Stimulated activated naive CD8-positive, alpha-beta T cell treated with anti-CD3 and anti-CD28 coated beads, Interleukin-15, amount 100 ng/mL, for 72 hours (primary cell): Measurements from ENCODE around the gene ALDH3A1.

Source experiments
- ATAC-seq: fragments of 150-1000 bp; cut with Tn5 transposase; 2 replicates; pipeline ENCODE4 v1.10.0; 2021; ENCODE audit warnings: mild to moderate bottlenecking, moderate library complexity
- DNase-seq, 2 donors: peaks; one replicate each; pipeline ENCODE4 v3.0.0; 2021 to 2022
- H3K27ac Mint-ChIP-seq, 2 donors: one replicate each; pipeline ENCODE4 v1.8.0; 2022; ENCODE audit warnings: mild to moderate bottlenecking in 2 of 2, mixed read lengths in 2 of 2, moderate library complexity in 2 of 2
- H3K27me3 Mint-ChIP-seq: one replicate; pipeline ENCODE4 v1.8.0; 2022; ENCODE audit warnings: mixed read lengths
- H3K4me1 Mint-ChIP-seq: one replicate; pipeline ENCODE4 v1.8.0; 2022; ENCODE audit warnings: mild to moderate bottlenecking, mixed read lengths
- H3K4me3 Mint-ChIP-seq, 2 donors: one replicate each; pipeline ENCODE4 v1.8.0; 2022; ENCODE audit warnings: mild to moderate bottlenecking in 2 of 2, mixed read lengths in 2 of 2, moderate library complexity in 1 of 2
- H3K9me3 Mint-ChIP-seq, 2 donors: one replicate each; pipeline ENCODE4 v1.8.0; 2022; ENCODE audit warnings: mixed read lengths in 2 of 2

ALDH3A1 gene

DNA sequence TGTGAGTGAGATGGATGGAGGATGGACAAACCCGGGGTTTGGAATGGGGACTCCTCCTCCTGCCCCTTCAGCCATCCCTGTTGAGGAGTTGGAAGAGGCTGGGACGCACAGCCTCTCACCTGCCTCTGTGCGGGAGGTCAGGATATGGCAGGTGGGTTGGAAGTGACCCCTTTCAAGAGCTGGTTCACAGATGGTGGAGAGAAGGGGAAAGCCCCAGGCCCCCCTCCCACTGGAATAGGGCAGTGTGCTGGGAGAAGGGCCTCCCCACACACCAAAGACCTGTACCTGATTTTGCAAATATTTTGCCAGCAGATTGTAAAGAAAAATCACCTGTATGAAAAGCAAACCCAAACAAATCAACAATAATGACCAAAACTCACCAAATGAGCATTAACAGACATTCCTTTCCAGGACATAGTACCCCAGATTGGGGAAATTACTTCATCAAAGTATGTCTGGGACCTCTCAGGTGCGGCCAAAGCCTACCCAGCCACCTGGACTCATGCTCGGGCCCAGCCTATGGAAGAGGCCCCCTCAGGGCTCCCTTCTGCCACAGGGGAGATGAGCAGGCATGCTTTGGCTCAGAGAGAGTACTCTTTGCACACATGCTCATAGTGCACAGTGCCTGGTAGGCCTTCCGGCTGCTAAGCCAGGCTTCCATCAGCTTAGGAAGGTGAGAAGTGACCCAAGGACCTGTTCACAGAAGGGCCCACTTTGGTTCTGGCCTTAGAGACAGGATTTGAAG, 39.5 kb downstream of the ALDH3A1 start:
- peak overlapping the region in 1 of 2 donors; percentile 61 for H3K27ac Mint-ChIP-seq
- no peaks in the 10 kb centered on the region for H3K27me3 Mint-ChIP-seq
- ATAC-seq (no peak), DNase-seq (no peak)
- no peaks in the 10 kb centered on the region for H3K4me1 Mint-ChIP-seq
- H3K9me3 Mint-ChIP-seq: no peaks in the 10 kb centered on the region
- H3K4me3 Mint-ChIP-seq: no peak overlapping the region

DNA sequence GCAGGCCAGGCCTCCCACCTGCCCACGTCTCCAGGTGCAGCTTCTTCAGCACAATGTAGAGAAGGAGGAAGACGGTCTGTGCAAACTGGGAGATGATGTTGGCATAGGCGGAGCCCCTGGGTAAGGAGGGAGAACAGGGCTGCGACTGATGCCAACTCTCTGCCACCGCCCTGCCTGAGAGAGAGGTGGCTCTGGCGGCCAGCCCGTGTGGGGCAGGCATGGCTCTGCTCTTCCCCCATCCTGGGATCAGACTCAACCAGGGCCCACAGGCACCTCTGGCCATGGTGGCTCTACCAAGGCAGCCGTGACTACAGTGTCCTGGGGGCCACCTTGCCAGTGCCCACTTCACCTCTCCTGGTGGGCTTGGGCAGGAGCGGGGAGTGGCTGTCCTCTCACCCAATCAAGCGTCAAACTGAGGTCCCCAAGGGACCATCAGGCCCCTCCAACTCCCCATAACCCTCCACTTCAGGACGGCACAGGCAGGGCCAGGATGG, 40.3 kb downstream of the ALDH3A1 start:
- Mint-ChIP-seq H3K27ac (no peak overlapping the region), H3K27me3 (no peaks in the 10 kb centered on the region), H3K4me1 (no peaks in the 10 kb centered on the region), H3K9me3 (no peaks in the 10 kb centered on the region), H3K4me3 (no peak overlapping the region)
- ATAC-seq (peak; percentile 26), DNase-seq (no peak)

DNA sequence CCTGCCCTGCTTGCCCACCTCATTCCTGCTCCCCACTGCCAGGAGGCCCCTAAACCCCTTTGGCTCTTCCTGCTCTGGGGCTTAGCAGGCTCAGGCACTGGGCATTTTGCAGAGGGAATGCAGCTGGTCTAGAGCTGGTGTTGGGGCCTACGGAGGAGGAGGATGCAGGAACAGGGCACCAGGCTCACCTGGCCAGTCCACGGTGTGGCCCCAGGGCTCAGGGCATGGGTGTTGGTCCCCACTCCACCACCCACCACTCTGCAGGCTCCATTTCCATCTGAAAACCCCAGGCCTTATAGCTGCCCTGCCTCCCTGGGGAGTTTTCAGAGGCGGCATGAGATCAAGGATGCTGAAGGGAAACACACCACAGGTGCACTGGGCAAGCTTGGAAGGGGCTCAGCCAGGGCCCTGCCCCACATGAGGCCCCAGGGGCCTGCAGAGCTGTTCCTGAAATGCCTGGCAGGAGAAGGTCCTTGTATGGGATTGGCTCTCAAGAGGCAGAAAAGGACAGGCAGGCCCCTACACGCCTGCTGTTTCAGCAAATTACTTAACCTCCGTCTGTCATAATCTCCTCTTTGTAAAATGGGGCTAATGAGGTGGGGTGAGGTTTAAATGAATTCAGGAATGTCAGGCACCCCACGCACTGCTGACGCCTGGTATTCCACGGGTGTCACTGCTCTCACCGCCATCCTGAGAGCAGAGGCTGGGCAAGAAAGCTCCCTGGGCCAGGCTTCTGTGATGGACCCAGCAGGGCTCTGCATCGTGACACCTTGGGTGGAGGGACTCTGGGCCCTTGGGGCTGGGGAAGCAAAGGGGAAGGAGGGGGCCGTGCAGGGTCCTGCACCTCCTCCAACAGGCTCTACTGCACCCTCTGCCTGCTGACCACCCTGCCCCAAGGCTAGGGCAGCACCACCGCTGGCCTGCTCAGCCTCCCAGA, 41.0 kb downstream of the ALDH3A1 start:
- Mint-ChIP-seq H3K27ac (no peak overlapping the region), H3K4me3 (no peak overlapping the region), H3K27me3 (no peaks in the 10 kb centered on the region), H3K4me1 (no peaks in the 10 kb centered on the region), H3K9me3 (no peaks in the 10 kb centered on the region)
- no peak for ATAC-seq
- DNase-seq: no peak

DNA sequence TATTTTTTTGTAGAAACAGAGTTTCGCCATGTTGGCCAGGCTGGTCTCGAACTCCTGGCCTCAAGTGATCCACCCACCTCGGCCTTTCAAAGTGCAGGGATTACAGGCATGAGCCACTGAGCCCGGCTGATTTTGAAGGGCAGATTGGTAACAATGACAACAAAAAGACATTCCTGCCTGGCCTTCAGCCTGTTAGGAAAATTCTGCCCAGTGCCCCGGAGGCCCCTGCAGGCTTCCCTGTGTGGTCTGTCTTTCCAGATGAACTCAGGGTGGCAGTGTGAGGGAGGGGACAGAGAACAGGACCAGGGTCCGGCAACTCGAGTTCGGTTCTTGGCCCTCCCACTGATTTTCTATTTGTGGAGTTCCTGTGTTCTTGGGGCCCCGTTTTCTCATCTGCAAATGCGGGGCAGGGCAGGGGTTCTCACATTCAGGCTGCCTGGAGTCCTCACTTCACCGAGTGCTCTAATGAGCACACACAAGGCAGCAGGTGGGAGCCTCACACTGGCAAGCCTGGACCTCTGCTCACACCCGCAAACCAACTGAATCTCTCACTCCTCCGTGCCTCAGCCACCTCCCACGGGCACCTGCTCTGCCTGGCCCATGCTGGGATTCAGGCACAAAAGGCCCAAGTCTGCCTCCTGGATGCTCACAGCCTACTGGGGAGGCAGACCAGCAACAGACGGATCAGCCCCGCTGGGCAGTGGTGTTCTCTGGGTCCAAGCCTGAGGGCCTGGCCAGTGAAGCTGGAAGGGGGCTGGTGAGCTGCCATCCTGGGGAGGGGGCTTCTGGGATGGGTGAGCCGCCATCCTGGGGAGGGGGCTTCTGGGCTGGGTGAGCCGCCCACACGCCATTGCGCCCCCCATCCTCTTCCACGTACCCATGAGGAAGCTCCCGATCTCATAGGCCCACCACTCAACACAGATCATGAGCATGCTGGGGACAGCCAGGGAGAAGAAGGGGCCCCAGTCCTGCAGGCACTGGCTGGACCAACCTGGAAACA, 42.0 kb downstream of the ALDH3A1 start:
- Mint-ChIP-seq H3K4me3 (no peak overlapping the region), H3K27me3 (no peaks in the 10 kb centered on the region), H3K27ac (no peak overlapping the region), H3K9me3 (no peaks in the 10 kb centered on the region), H3K4me1 (no peaks in the 10 kb centered on the region)
- ATAC-seq (no peak), DNase-seq (no peak)

DNA sequence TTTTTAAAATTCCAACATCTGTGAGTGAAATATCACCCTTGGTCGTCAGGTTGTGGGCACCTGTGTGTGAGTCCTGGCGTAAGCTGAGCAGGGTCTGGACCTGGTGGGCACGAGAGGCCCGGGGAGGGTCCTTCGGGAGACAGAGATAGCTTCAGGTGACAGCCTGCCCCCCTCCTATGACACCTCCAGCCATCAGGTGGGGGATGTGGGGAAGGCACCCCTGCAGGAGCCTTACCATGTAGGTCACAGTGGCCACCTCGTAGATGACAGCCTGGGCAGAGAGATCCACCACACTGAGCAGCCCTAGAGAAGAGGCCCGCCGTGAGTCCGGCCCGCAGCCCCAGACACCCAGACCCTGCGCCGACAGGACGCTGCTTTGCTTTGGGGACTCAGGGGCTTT, 42.9 kb downstream of the ALDH3A1 start:
- ATAC-seq (no peak), DNase-seq (no peak)
- no peak overlapping the region for H3K27ac Mint-ChIP-seq
- no peaks in the 10 kb centered on the region for H3K9me3 Mint-ChIP-seq
- no peaks in the 10 kb centered on the region for H3K27me3 Mint-ChIP-seq
- H3K4me1 Mint-ChIP-seq: no peaks in the 10 kb centered on the region
- H3K4me3 Mint-ChIP-seq: no peak overlapping the region

DNA sequence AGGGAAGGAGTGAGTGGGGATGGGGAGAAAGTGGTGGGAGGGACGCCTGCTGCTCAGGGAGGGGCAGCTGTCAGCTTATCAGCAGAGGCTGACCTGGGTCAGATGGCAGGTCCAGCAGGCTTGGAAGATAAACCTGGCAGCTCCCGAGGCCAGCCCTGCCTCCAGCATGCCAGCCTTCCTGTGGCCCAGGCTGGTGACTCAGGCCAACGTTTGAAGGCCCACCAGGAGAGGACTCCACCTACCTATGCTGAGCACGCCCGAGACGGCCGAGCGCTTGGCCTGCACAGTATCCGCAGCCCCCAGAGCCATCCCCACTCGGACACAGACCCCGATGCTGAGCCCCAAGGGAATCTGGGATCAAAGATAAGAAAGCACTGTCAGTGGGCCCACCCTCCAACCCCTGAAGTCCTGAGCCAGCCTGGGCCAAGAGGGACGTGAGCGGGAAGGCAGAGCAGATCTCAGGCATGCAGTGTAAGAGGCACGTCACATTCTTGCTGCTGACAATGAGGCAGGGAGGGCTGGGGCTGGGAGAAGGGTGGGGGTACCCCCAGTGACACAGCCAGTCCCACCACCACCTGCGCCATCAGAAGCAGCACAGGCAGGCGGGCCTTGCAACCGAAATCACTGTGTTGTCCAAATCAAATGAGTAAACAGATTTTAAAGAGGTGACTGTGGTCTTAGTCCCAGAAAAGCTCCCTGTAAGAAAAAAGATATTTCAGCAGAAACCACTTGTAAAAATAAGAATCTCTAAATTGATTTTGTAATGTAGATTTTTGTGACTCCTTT, 44.1 kb downstream of the ALDH3A1 start:
- ATAC-seq (no peak), DNase-seq (no peak)
- no peaks in the 10 kb centered on the region for H3K9me3 Mint-ChIP-seq
- no peaks in the 10 kb centered on the region for H3K27me3 Mint-ChIP-seq
- no peak overlapping the region for H3K27ac Mint-ChIP-seq
- no peaks in the 10 kb centered on the region for H3K4me1 Mint-ChIP-seq
- no peak overlapping the region for H3K4me3 Mint-ChIP-seq

DNA sequence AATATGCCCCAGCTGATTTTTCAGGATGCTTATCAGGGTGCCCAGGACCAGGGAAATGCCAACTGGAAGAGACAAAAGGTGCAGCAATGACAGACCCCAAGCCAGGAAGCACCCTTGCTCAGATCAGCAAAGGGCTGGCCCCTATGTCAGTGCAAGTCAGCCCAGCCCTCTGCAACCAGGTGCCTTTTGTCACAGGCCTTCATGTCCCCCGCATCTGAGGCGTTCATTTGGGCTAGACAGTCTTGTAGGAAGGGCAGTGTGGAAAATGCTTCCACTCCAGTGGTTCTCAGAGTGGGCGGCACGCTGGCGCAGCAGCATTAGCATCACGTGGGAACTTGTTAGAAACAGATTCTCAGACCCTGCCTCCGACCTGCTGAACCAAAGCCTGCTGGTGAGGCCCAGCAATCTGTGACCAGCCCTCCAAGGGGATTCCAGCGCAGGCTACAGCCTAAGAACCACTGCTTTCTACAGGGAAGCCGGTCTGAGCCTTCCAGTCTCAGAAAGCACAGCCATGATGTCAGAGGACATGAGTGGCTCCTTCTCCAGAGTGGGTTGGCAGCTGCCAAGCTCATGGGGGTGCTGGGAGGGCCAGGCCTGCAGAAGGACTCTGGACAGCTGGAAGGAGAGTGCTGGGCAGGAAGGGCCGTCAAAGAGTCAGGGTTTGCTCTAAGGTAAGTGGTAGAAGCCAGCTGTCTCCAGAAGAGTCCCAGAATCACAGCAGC, 44.8 kb downstream of the ALDH3A1 start:
- ATAC-seq (no peak), DNase-seq (no peak)
- Mint-ChIP-seq H3K27me3 (no peaks in the 10 kb centered on the region), H3K4me1 (no peaks in the 10 kb centered on the region), H3K4me3 (no peak overlapping the region), H3K27ac (no peak overlapping the region), H3K9me3 (no peaks in the 10 kb centered on the region)

DNA sequence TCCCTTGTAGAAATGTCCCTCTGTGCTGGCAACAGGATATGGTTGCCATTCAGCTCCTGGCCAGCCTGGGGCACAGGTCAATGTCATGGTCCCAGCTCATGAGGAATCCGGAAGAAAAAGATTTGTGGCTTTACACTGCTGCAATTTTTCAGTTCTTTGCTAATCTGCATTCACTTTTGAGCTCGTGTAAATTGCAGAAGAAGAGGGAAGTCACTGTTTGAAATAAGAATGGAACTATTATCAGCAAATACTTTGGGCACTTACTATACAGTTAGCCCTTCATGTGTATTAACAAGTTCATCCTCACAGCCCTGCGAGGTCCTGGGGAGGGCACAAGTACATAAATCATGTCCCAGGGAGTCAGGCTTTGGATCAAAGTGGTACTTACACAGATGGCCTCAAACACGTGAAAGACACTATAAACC, 45.9 kb downstream of the ALDH3A1 start:
- no peaks in the 10 kb centered on the region for H3K27me3 Mint-ChIP-seq
- no peak overlapping the region for H3K4me3 Mint-ChIP-seq
- DNase-seq (no peak), ATAC-seq (no peak)
- H3K9me3 Mint-ChIP-seq: no peaks in the 10 kb centered on the region
- H3K27ac Mint-ChIP-seq: no peak overlapping the region
- H3K4me1 Mint-ChIP-seq: no peaks in the 10 kb centered on the region
